Measurements from ENCODE around the gene CCDC78.

DNA sequence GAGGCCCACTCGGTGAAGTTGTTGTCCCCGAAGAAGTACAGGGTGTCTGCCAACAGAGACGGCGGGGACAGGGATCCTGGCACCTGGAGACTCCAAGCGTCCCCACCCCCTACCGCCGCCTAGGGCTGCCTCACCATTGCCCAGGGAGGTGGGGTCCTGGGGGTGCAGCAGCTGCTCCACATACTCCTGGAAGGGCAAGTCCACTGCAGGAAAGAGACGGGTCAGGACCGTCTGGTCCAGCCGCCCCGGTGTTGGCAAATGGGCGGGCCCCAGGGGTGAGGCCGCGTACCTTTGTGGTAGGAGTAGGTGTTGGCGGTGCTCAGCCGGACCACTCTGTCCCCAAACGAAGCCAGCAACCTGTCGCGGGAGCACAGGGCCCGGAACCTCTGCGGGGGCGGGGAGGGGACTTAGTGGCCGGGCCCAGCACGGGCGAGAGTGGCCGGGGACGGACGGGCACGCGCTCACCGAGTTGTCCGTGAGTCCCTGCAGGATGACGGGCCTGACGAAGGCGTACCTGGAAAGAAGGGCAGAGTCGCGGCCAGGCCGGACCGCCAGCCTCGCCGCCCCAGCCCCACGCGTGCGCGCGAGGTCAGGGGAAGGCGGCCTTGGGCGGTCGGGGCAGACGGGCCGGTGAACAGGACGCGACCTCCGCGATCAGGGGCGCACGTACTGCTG is 42.7 kb downstream of the CCDC78 start:
- TF ChIP-seq, protein P1, sequence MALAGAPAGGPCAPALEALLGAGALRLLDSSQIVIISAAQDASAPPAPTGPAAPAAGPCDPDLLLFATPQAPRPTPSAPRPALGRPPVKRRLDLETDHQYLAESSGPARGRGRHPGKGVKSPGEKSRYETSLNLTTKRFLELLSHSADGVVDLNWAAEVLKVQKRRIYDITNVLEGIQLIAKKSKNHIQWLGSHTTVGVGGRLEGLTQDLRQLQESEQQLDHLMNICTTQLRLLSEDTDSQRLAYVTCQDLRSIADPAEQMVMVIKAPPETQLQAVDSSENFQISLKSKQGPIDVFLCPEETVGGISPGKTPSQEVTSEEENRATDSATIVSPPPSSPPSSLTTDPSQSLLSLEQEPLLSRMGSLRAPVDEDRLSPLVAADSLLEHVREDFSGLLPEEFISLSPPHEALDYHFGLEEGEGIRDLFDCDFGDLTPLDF (CRISPR knock-in tag; IDR thresholded peaks at IDR 0.05), result no peak
- TF ChIP-seq, protein P2, sequence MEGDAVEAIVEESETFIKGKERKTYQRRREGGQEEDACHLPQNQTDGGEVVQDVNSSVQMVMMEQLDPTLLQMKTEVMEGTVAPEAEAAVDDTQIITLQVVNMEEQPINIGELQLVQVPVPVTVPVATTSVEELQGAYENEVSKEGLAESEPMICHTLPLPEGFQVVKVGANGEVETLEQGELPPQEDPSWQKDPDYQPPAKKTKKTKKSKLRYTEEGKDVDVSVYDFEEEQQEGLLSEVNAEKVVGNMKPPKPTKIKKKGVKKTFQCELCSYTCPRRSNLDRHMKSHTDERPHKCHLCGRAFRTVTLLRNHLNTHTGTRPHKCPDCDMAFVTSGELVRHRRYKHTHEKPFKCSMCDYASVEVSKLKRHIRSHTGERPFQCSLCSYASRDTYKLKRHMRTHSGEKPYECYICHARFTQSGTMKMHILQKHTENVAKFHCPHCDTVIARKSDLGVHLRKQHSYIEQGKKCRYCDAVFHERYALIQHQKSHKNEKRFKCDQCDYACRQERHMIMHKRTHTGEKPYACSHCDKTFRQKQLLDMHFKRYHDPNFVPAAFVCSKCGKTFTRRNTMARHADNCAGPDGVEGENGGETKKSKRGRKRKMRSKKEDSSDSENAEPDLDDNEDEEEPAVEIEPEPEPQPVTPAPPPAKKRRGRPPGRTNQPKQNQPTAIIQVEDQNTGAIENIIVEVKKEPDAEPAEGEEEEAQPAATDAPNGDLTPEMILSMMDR (IDR thresholded peaks at IDR 0.05), result no peak
- TF ChIP-seq, protein P3, sequence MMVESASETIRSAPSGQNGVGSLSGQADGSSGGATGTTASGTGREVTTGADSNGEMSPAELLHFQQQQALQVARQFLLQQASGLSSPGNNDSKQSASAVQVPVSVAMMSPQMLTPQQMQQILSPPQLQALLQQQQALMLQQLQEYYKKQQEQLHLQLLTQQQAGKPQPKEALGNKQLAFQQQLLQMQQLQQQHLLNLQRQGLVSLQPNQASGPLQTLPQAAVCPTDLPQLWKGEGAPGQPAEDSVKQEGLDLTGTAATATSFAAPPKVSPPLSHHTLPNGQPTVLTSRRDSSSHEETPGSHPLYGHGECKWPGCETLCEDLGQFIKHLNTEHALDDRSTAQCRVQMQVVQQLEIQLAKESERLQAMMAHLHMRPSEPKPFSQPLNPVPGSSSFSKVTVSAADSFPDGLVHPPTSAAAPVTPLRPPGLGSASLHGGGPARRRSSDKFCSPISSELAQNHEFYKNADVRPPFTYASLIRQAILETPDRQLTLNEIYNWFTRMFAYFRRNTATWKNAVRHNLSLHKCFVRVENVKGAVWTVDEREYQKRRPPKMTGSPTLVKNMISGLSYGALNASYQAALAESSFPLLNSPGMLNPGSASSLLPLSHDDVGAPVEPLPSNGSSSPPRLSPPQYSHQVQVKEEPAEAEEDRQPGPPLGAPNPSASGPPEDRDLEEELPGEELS (CRISPR knock-in tag; IDR thresholded peaks at IDR 0.05), result no peak
- TF ChIP-seq CREB1 (CRISPR knock-in tag; IDR thresholded peaks at IDR 0.05) (no peak), ETV6 (CRISPR knock-in tag; IDR thresholded peaks at IDR 0.05) (no peak; the same call in 1 of the 2 replicates), SP1 (CRISPR knock-in tag; conservative IDR thresholded peaks at IDR 0.05) (no peak)

Data from WTC11 (cell line).